IMR-90 (cell line): ENCODE data around the gene GGT6. TPM values are rescaled to one million over a fixed set of nuclear protein-coding genes. Genes with fewer than 3 reads are reported as not detected.

ENCODE experiments used
- ATAC-seq: fragments of 200-7000 bp; cut with Tn5 transposase; 2 replicates; pipeline ENCODE4 v1.9.1; 2020; ENCODE audit warnings: low read depth, mild to moderate bottlenecking, moderate library complexity
- BruUV-seq: library from RNA; stranded (reverse); fragments of 400-500 nt; replicated peaks from 2 replicates; lab custom pipeline; 2021; lab: Mats Ljungman, UMichigan
- CTCF ChIA-PET: fragments of 300-600 bp; formaldehyde crosslinking; extraction: SDS; loops from one replicate; lab custom pipeline; 2021; ENCODE audit warnings: antibody characterized with exemption; lab: Yijun Ruan, JAX
- POLR2A ChIA-PET: fragments of 300-600 bp; sonication (Branson Sonifier 250); formaldehyde crosslinking; loops from one replicate; lab custom pipeline; 2022; ENCODE audit warnings: antibody characterized with exemption; ENCODE audit not compliant: unreplicated experiment; lab: Charles Lee
- DNase-seq: peaks from one replicate; pipeline ENCODE4 v3.0.0; 2013
- H2AFZ ChIP-seq: replicated peaks from 2 replicates; pipeline ENCODE3; 2013; ENCODE audit warnings: low read length, mild to moderate bottlenecking; ENCODE audit not compliant: poor library complexity
- H2AK5ac ChIP-seq: 2 replicates; pipeline ENCODE4 v1.6.1; 2013; ENCODE audit warnings: low read depth, low read length, inconsistent platforms
- H2AK9ac ChIP-seq: replicated peaks from 2 replicates; pipeline ENCODE3; 2013; ENCODE audit warnings: mild to moderate bottlenecking, low read depth, low read length, moderate library complexity; ENCODE audit not compliant: poor library complexity
- H2BK120ac ChIP-seq: 2 replicates; pipeline ENCODE4 v1.6.1; 2013; ENCODE audit warnings: low read depth, low read length, inconsistent platforms
- H2BK15ac ChIP-seq: 3 replicates; pipeline ENCODE4 v1.6.1; 2013; ENCODE audit warnings: low read depth, low read length, inconsistent platforms
- H2BK20ac ChIP-seq: 2 replicates; pipeline ENCODE4 v1.6.1; 2013; ENCODE audit warnings: low read depth, mild to moderate bottlenecking, inconsistent platforms, low read length, moderate library complexity
- H2BK5ac ChIP-seq: 2 replicates; pipeline ENCODE4 v1.6.1; 2013; ENCODE audit warnings: mild to moderate bottlenecking, low read depth, low read length, inconsistent platforms; ENCODE audit not compliant: poor library complexity, severe bottlenecking
- H3K14ac ChIP-seq: replicated peaks from 2 replicates; pipeline ENCODE4 v1.6.1; 2013; ENCODE audit warnings: low read depth, low read length, inconsistent platforms
- H3K18ac ChIP-seq: 2 replicates; pipeline ENCODE4 v1.6.1; 2013; ENCODE audit warnings: low read depth, low read length, control low read depth
- H3K23ac ChIP-seq: 2 replicates; pipeline ENCODE4 v1.6.1; 2013; ENCODE audit warnings: low read depth, low read length, inconsistent platforms
- H3K27ac ChIP-seq: 2 replicates; pipeline ENCODE4 v1.5.1; 2013; ENCODE audit warnings: mild to moderate bottlenecking, control low read depth, low read length; ENCODE audit not compliant: insufficient read depth
- H3K27me3 ChIP-seq: 2 replicates; pipeline ENCODE4 v1.6.1; 2013; ENCODE audit warnings: low read length; ENCODE audit not compliant: control insufficient read depth, insufficient read depth
- H3K36me3 ChIP-seq: 2 replicates; pipeline ENCODE4 v1.6.1; 2013; ENCODE audit warnings: low read length, mixed read lengths; ENCODE audit not compliant: control insufficient read depth, insufficient read depth
- H3K4ac ChIP-seq: 2 replicates; pipeline ENCODE4 v1.6.1; 2013; ENCODE audit warnings: low read depth, low read length, inconsistent platforms
- H3K4me1 ChIP-seq: 2 replicates; pipeline ENCODE4 v1.6.1; 2013; ENCODE audit warnings: low read length, mixed read lengths; ENCODE audit not compliant: control insufficient read depth, insufficient read depth
- H3K4me2 ChIP-seq: 2 replicates; pipeline ENCODE4 v1.6.1; 2013; ENCODE audit warnings: low read depth, mild to moderate bottlenecking, control low read depth, low read length, moderate library complexity
- H3K4me3 ChIP-seq: 2 replicates; pipeline ENCODE4 v1.5.1; 2013; ENCODE audit warnings: low read depth, mild to moderate bottlenecking, control low read depth, low read length, moderate library complexity; ENCODE audit not compliant: insufficient read depth
- H3K56ac ChIP-seq: 2 replicates; pipeline ENCODE4 v1.6.1; 2013; ENCODE audit warnings: low read length, inconsistent platforms; ENCODE audit not compliant: insufficient read depth; ENCODE audit errors: extremely low read depth
- H3K79me1 ChIP-seq, 2 experiments: 2 replicates each; pipeline ENCODE4 v1.6.1; 2013; ENCODE audit warnings: low read length in 2 of 2, inconsistent platforms in 1 of 2, low read depth in 1 of 2
- H3K9ac ChIP-seq: 2 replicates; pipeline ENCODE4 v1.6.1; 2013; ENCODE audit warnings: low read depth, low read length, control low read depth
- H3K9me1 ChIP-seq: 2 replicates; pipeline ENCODE4 v1.6.1; 2013; ENCODE audit warnings: low read length, inconsistent platforms; ENCODE audit not compliant: insufficient read depth
- H3K9me3 ChIP-seq: 2 replicates; pipeline ENCODE4 v1.6.1; 2013; ENCODE audit warnings: low read length; ENCODE audit not compliant: control insufficient read depth, insufficient read depth
- H4K20me1 ChIP-seq: 2 replicates; pipeline ENCODE4 v1.6.1; 2013; ENCODE audit warnings: low read length, inconsistent platforms; ENCODE audit not compliant: insufficient read depth
- H4K5ac ChIP-seq: 2 replicates; pipeline ENCODE4 v1.6.1; 2013; ENCODE audit warnings: mild to moderate bottlenecking, low read depth, low read length, control low read depth
- H4K8ac ChIP-seq, 2 experiments: 2 replicates each; pipeline ENCODE4 v1.6.1; 2013; ENCODE audit warnings: low read depth in 2 of 2, low read length in 2 of 2, control low read depth in 1 of 2, inconsistent platforms in 1 of 2
- H4K91ac ChIP-seq: 2 replicates; pipeline ENCODE4 v1.6.1; 2013; ENCODE audit warnings: low read depth, low read length, inconsistent platforms; ENCODE audit not compliant: insufficient read depth
- CEBPB ChIP-seq: IDR thresholded peaks from 2 replicates; pipeline ENCODE4 v1.6.1; 2012; ENCODE audit warnings: low read depth, low read length, improper control_type of control experiment
- CHD1 ChIP-seq: IDR thresholded peaks from 2 replicates; pipeline ENCODE4 v1.6.1; 2012; ENCODE audit warnings: low read depth, low read length, improper control_type of control experiment
- CTCF ChIP-seq: conservative IDR thresholded peaks from 2 replicates; pipeline ENCODE4 v1.5.1; 2012; ENCODE audit warnings: mild to moderate bottlenecking, low read depth, low read length, improper control_type of control experiment
- MAFK ChIP-seq: IDR thresholded peaks from 2 replicates; pipeline ENCODE4 v1.6.1; 2012; ENCODE audit warnings: low read depth, low read length, improper control_type of control experiment
- MAZ ChIP-seq: IDR thresholded peaks from 2 replicates; pipeline ENCODE4 v1.6.1; 2012; ENCODE audit warnings: low read depth, mild to moderate bottlenecking, low read length, improper control_type of control experiment, moderate library complexity, borderline replicate concordance
- MXI1 ChIP-seq: IDR thresholded peaks from 2 replicates; pipeline ENCODE4 v1.6.1; 2012; ENCODE audit warnings: low read depth, mild to moderate bottlenecking, low read length, moderate library complexity, borderline replicate concordance
- NFE2L2 ChIP-seq: fragments of 150-350 bp; IDR thresholded peaks from 2 replicates; pipeline ENCODE4 v1.6.1; 2016; ENCODE audit warnings: low read depth, mild to moderate bottlenecking, low read length
- POLR2A ChIP-seq: IDR thresholded peaks from 2 replicates; pipeline ENCODE4 v1.6.1; 2012; ENCODE audit warnings: mild to moderate bottlenecking, low read depth, low read length
- RCOR1 ChIP-seq: IDR thresholded peaks from 2 replicates; pipeline ENCODE4 v1.6.1; 2012; ENCODE audit warnings: mild to moderate bottlenecking, low read length, improper control_type of control experiment; ENCODE audit not compliant: insufficient replicate concordance
- SMC3 ChIP-seq: fragments of 150-350 bp; IDR thresholded peaks from 2 replicates; pipeline ENCODE4 v1.6.1; 2016; ENCODE audit warnings: low read depth, mild to moderate bottlenecking, antibody characterized with exemption, low read length, moderate library complexity
- USF2 ChIP-seq: fragments of 150-350 bp; IDR thresholded peaks from 2 replicates; pipeline ENCODE4 v1.6.1; 2017; ENCODE audit warnings: mild to moderate bottlenecking, antibody characterized with exemption, low read length, low read depth
- WGBS, 2 experiments: methylation state at CpG; one replicate each; pipeline versions ENCODE4 v1.1.5 to v1.1.7; 2013; ENCODE audit warnings: missing lambda C conversion rate in 2 of 2; ENCODE audit not compliant: insufficient read length in 1 of 2; ENCODE audit errors: extremely low coverage in 2 of 2; 5-methylcytosine and 5-hydroxymethylcytosine counted together
- dilution Hi-C: fragments of 300-500 bp; cut with HindIII; formaldehyde crosslinking; loops from one replicate; pipeline ENCODE4 v1.14.3; 2018; ENCODE audit warnings: low sequenced_read_pairs; ENCODE audit not compliant: unreplicated experiment
- in situ Hi-C: fragments of 300-500 bp; cut with MboI; formaldehyde crosslinking; loops from 3 replicates; pipeline ENCODE4 v1.14.3; 2019; ENCODE audit warnings: low sequenced_read_pairs, inconsistent platforms, mixed read lengths
- intact Hi-C: fragments of 100-400 bp; cut with micrococcal nuclease; formaldehyde crosslinking; loops from 2 replicates; pipeline ENCODE4 v1.10.0; 2022
- polyA plus RNA-seq, 3 experiments: library from polyadenylated mRNA; depleted of rRNA; stranded (reverse); fragments of >200 nt; gene quantifications; 2 replicates each; pipeline ENCODE4 v1.2.3, GENCODE V29; 2012; ENCODE audit warnings: low replicate concordance in 1 of 3
- total RNA-seq: library from RNA; depleted of rRNA; stranded (reverse); fragments of >200 nt; gene quantifications from 2 replicates; pipeline ENCODE4 v1.2.3, GENCODE V29; 2012

GGT6 gene
- total and polyA plus RNA-seq, 2 of the 4 experiments (the other 2 are of a cell fraction), result not detected

GRCh38 chr17:4520060-4520893 lies 40.1 kb downstream of the GGT6 start:
- 100% methylated on average over 1 of the region's 19 CpGs; no CpG with 5 or more reads in 1 of the 2 experiments for WGBS, 2 experiments
- no TSS peak for BruUV-seq
- no peak for DNase-seq

More at GRCh38 chr17:4520060-4520893, 40.1 kb downstream of the GGT6 start:
- intact Hi-C loops, result no loop called here
- no peak overlapping the region for H2BK120ac ChIP-seq
- no peak overlapping the region for H3K18ac ChIP-seq
- dilution Hi-C loops, result no loop called here
- no peaks in the 10 kb centered on the region for H4K20me1 ChIP-seq
- CTCF ChIA-PET, result no interaction called here
- H4K8ac ChIP-seq, result no peak overlapping the region
- H2BK15ac ChIP-seq, result no peak overlapping the region
- peaks cover 1% of the 10 kb centered on the region; the same call in 1 of the 2 replicates for H3K27me3 ChIP-seq
- H4K91ac ChIP-seq, result no peak overlapping the region
- no peak overlapping the region for H3K4me2 ChIP-seq
- no peak overlapping the region for H3K9ac ChIP-seq
- no peak overlapping the region for H3K14ac ChIP-seq
- no peak overlapping the region; the same call in 1 of the 2 replicates for H3K4ac ChIP-seq
- POLR2A ChIA-PET, result no interaction called here
- H2AK5ac ChIP-seq, result no peak overlapping the region
- H3K4me1 ChIP-seq, result peaks cover 6% of the 10 kb centered on the region
- no peak overlapping the region for H4K5ac ChIP-seq
- H2BK20ac ChIP-seq, result no peak overlapping the region
- no peak overlapping the region for H2AK9ac ChIP-seq
- no peak for ATAC-seq
- in situ Hi-C loops, result no loop called here
- peaks cover 2% of the 10 kb centered on the region; the same call in 1 of the 2 replicates for H3K9me3 ChIP-seq
- H3K36me3 ChIP-seq, result no peaks in the 10 kb centered on the region
- no peak overlapping the region for H3K4me3 ChIP-seq
- no peak for TF ChIP-seq CEBPB
- no peak for TF ChIP-seq MAZ
- TF ChIP-seq CTCF, result no peak
- no peak for TF ChIP-seq MAFK
- TF ChIP-seq RCOR1, result no peak
- no peak for TF ChIP-seq SMC3
- no peak for TF ChIP-seq CHD1
- no peak for TF ChIP-seq MXI1
- no peak for TF ChIP-seq USF2
- TF ChIP-seq NFE2L2, result no peak
- no peak for TF ChIP-seq POLR2A
- no peak overlapping the region for H3K27ac ChIP-seq
- H3K56ac ChIP-seq, result no peak overlapping the region
- no peaks in the 10 kb centered on the region for H3K79me1 ChIP-seq
- no peak overlapping the region for H3K23ac ChIP-seq
- H3K9me1 ChIP-seq, result 0 out of 2 replicates have a peak, but pooled peaks cover 3% of the 10 kb centered on the region
- H2BK5ac ChIP-seq, result no peak overlapping the region
- H2AFZ ChIP-seq, result no peak overlapping the region
